Mammary epithelial cell (primary cell): ENCODE measurements around the gene SELP.
"Not testable (repeated sequence)": the region's sequence is repeated elsewhere in the genome, so short reads cannot be mapped to it uniquely, and the experiment has no call there.

Experiments
- CTCF ChIP-seq, 2 donors: IDR thresholded peaks in 1 of 2; conservative IDR thresholded peaks in 1 of 2; 2 replicates each; pipeline ENCODE4 v1.5.1; 2011 to 2012; ENCODE audit warnings: inconsistent platforms in 2 of 2, low read length in 2 of 2, mild to moderate bottlenecking in 2 of 2, control low read depth in 1 of 2, low read depth in 1 of 2; ENCODE audit not compliant: insufficient read depth in 1 of 2; ENCODE audit errors: extremely low read depth in 1 of 2
- EZH2 ChIP-seq: IDR thresholded peaks from 2 replicates; pipeline ENCODE4 v1.6.1; 2012; ENCODE audit warnings: low read length, inconsistent platforms, borderline replicate concordance

- TF ChIP-seq CTCF (conservative IDR thresholded peaks at IDR 0.05 in 1 of 2, IDR thresholded peaks at IDR 0.05 in 1 of 2; ENCODE audit: extremely low read depth in 1 of 2, insufficient read depth in 1 of 2, low read depth in 1 of 2, low read length in 2 of 2); EZH2: not testable (repeated sequence)
Measured at GRCh38 chr1:169670244-169670643, 40.3 kb upstream of the SELP start.
